ENCODE measurements around the gene KRT23. TPM values are rescaled to one million over a fixed set of nuclear protein-coding genes. Genes with fewer than 3 reads are reported as not detected.

KRT23 gene
- total RNA-seq, 2 donors from 2014 or later = 0.27 to 1.2 TPM

DNA sequence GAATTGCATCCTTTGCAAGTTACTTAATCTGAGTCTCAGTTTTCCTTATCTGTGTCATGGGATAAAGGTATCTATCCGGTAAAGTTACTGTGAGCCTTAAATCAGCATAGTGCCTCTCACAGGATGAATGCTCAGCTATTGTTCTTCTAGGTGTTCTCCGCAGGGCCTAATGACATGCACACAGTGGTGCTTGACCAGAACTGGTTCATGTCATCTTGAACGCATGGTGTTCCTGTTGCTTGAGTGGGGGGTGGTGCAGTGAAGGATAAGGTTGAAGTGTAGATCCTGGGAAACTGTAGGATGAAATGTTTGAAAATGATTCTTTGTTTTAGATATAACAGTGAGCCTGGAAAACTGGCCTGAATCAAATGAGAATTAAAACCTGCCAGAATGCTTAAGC is 42.7 kb upstream of the KRT23 start:
- Histone ChIP-seq H3K9ac (ENCODE audit: low read depth in 2 of 2, low read length in 2 of 2) (no peak overlapping the region), H3K9me3 (no peaks in the 10 kb centered on the region), H3K4me3 (no peak overlapping the region), H3K27me3 (no peaks in the 10 kb centered on the region), H3K4me1 (no peaks in the 10 kb centered on the region), H3K27ac (no peak overlapping the region), H3K36me3 (no peaks in the 10 kb centered on the region)
- DNase-seq = no peak
- no peak for TF ChIP-seq CTCF (IDR thresholded peaks at IDR 0.05)
- intact Hi-C loops (cut with DNase I) = no loop called here

GRCh38 chr17:40978575-40979151 is 41.2 kb upstream of the KRT23 start:
- Histone ChIP-seq H3K4me1 (no peaks in the 10 kb centered on the region), H3K27ac (no peak overlapping the region), H3K36me3 (no peaks in the 10 kb centered on the region), H3K27me3 (no peaks in the 10 kb centered on the region), H3K4me3 (no peak overlapping the region), H3K9ac (ENCODE audit: low read depth in 2 of 2, low read length in 2 of 2) (no peak overlapping the region), H3K9me3 (no peaks in the 10 kb centered on the region)
- intact Hi-C loops (cut with DNase I) = no loop called here
- no peak for TF ChIP-seq CTCF (IDR thresholded peaks at IDR 0.05)
- DNase-seq = no peak

- H3K4me3 ChIP-seq = no peak overlapping the region
- DNase-seq = no peak
- TF ChIP-seq CTCF (IDR thresholded peaks at IDR 0.05) = no peak
- no peaks in the 10 kb centered on the region for H3K9me3 ChIP-seq
- H3K27ac ChIP-seq = no peak overlapping the region
- intact Hi-C loops (cut with DNase I) = no loop called here
- H3K9ac ChIP-seq (ENCODE audit: low read depth in 2 of 2, low read length in 2 of 2) = no peak overlapping the region
- no peaks in the 10 kb centered on the region for H3K36me3 ChIP-seq
- no peaks in the 10 kb centered on the region for H3K27me3 ChIP-seq
- no peaks in the 10 kb centered on the region for H3K4me1 ChIP-seq
These were observed 38.1 kb upstream of the KRT23 start for GRCh38 chr17:40975516-40975915.

DNA sequence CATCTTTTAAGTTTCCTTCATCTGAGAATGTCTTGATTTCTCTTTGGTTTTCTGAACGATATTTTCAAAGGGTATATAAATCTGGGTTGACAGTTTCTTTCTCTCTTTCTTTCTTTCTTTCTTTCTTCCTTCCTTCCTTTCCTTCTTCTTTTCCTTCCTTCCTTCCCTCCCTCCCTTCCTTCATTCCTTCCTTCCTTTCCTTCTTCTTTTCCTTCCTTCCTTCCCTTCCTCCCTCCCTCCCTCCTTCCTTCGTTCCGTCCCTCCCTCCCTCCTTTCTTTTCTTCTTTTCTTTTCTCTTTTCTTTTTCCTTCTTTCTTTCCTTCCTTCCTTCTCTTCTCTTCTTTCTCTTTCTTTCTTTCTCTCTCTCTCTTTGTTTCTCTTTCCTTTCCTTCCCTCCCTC is 36.9 kb upstream of the KRT23 start:
- Histone ChIP-seq H3K27ac (no peak overlapping the region), H3K4me3 (no peak overlapping the region), H3K27me3 (no peaks in the 10 kb centered on the region), H3K4me1 (no peaks in the 10 kb centered on the region), H3K36me3 (no peaks in the 10 kb centered on the region), H3K9ac (ENCODE audit: low read depth in 2 of 2, low read length in 2 of 2) (no peak overlapping the region), H3K9me3 (no peaks in the 10 kb centered on the region)
- intact Hi-C loops (cut with DNase I) = no loop called here
- TF ChIP-seq CTCF (IDR thresholded peaks at IDR 0.05) = no peak
- no peak for DNase-seq

DNA sequence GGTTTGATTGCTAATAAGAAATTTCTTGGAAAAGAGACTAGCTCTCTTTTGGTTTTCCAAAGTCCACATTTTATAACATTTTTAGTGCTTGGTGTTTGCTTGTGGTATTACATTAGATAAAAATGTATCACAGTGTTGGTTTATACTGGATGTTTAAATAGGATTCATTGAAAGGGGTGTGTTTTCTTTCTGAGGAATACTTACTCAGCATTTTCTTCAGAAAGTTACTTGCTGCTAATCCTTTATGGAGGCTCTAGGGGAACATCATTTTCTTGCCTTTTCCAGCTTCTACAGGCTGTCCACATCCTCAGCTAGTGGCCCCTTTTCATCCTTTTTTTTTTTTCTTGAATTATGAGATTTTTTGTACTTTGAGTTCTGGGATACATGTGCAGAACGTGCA is 30.1 kb upstream of the KRT23 start:
- no peaks in the 10 kb centered on the region for H3K4me1 ChIP-seq
- no peak for DNase-seq
- H3K27ac ChIP-seq = no peak overlapping the region
- no peaks in the 10 kb centered on the region for H3K27me3 ChIP-seq
- no peak overlapping the region for H3K9ac ChIP-seq (ENCODE audit: low read depth in 2 of 2, low read length in 2 of 2)
- H3K36me3 ChIP-seq = no peaks in the 10 kb centered on the region
- H3K9me3 ChIP-seq = no peaks in the 10 kb centered on the region
- no peak overlapping the region for H3K4me3 ChIP-seq
- no peak for TF ChIP-seq CTCF (IDR thresholded peaks at IDR 0.05)
- intact Hi-C loops (cut with DNase I) = no loop called here

Data from colonic mucosa (tissue), 4 donors.